KBM-7 (cell line): Measurements from ENCODE around the gene NMUR1.

ENCODE experiments used
- DNase-seq: peaks from one replicate; pipeline ENCODE4 v3.0.0-alpha.2; 2015
- in situ Hi-C: fragments of 300-500 bp; cut with MboI; formaldehyde crosslinking; loops from 2 replicates; pipeline ENCODE4 v1.14.3; 2020; ENCODE audit warnings: low sequenced_read_pairs, low pct_unique_long_range_greater_than_20kb, mixed read lengths

The NMUR1 gene

GRCh38 chr2:231554748-231555545 lies 24.7 kb upstream of the NMUR1 start:
- in situ Hi-C loops, result no loop called here
- DNase-seq, result peak; percentile 31

- DNase-seq, result no peak
- in situ Hi-C loops, result no loop called here
Measured at GRCh38 chr2:231554327-231554726, 24.1 kb upstream of the NMUR1 start.

GRCh38 chr2:231552752-231553151 lies 22.5 kb upstream of the NMUR1 start:
- in situ Hi-C loops, result no loop called here
- no peak for DNase-seq

GRCh38 chr2:231549446-231550239 lies 19.4 kb upstream of the NMUR1 start:
- DNase-seq, result no peak
- in situ Hi-C loops, result no loop called here

- no peak for DNase-seq
- in situ Hi-C loops, result no loop called here
Measured at GRCh38 chr2:231548752-231549151, 18.5 kb upstream of the NMUR1 start.

- in situ Hi-C loops, result no loop called here
- DNase-seq, result no peak
Measured at GRCh38 chr2:231547315-231548110, 17.3 kb upstream of the NMUR1 start.

- DNase-seq, result no peak
- in situ Hi-C loops, result no loop called here
Measured at GRCh38 chr2:231546014-231546715, 15.9 kb upstream of the NMUR1 start.

- DNase-seq, result peak; percentile 95
- in situ Hi-C loops, result no loop called here
Measured at GRCh38 chr2:231545105-231545902, 15.1 kb upstream of the NMUR1 start.

GRCh38 chr2:231542136-231542535 lies 11.9 kb upstream of the NMUR1 start:
- in situ Hi-C loops, result no loop called here
- no peak for DNase-seq

- peak; percentile 64 for DNase-seq
- in situ Hi-C loops, result no loop called here
Measured at GRCh38 chr2:231541645-231542044, 11.4 kb upstream of the NMUR1 start.

GRCh38 chr2:231539991-231540390 lies 9.7 kb upstream of the NMUR1 start:
- no peak for DNase-seq
- in situ Hi-C loops, result no loop called here

GRCh38 chr2:231535961-231536360 lies 5.7 kb upstream of the NMUR1 start:
- DNase-seq, result no peak
- in situ Hi-C loops, result no loop called here

GRCh38 chr2:231533777-231534125 lies 3.5 kb upstream of the NMUR1 start:
- in situ Hi-C loops, result no loop called here
- DNase-seq, result no peak

GRCh38 chr2:231533086-231533776 lies 3.0 kb upstream of the NMUR1 start:
- no peak for DNase-seq
- in situ Hi-C loops, result no loop called here

GRCh38 chr2:231532756-231533035 lies 2.5 kb upstream of the NMUR1 start:
- in situ Hi-C loops, result no loop called here
- no peak for DNase-seq

GRCh38 chr2:231531883-231532755 lies 1.9 kb upstream of the NMUR1 start:
- no peak for DNase-seq
- in situ Hi-C loops, result no loop called here

- in situ Hi-C loops, result no loop called here
- DNase-seq, result no peak
Measured at GRCh38 chr2:231531466-231531865, 1.2 kb upstream of the NMUR1 start.
